GM21515 (cell line): ENCODE data around the gene TTLL6.
"Not testable (repeated sequence)": the region's sequence is repeated elsewhere in the genome, so short reads cannot be mapped to it uniquely, and the experiment has no call there.

ENCODE experiments used
- ATAC-seq: cut with Tn5 transposase; IDR thresholded peaks from one replicate; pipeline ENCODE4 v1.9.1; 2021; ENCODE audit not compliant: unreplicated experiment

Gene TTLL6

DNA sequence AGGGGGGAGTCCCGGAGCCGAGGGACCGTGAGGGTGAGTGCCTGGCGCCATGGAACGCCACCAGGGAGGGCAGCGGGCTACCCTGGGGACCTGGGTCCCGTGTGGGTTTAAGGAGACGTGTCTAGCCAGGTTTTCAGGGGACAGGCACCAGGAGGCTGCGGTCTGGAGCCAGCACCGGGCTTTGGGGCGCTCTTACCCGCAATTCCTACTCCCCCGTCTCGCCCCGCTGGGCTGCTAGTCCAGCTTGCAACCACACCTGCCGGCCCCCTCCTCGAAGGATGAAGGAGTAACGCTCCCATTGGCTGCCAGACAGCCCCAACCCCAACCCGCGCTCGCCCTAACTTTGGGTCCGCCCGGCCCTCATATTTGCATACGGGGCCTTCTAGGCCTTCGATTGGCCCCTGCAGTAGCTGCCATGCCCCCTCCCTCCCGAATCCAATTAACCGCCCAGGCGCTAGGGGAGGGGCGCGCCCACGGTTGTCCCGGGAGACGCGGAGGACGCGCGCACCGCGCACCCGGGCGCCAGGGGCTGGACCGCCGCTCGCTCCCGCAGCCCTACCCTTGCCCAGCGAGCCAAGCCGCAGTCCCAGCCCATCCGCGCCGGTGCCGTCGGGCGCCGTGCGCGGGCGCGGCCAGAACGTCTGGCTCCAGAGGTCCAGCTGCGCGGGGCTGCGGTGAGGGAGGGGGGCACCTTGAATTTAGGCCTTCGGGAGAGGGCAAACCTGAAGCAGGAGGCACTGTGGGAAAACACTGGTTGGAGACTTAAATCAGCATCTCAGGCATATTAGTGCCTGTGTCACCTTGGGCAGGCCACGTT lies at the start of gene TTLL6:
Gene TTLL6 (minus strand): TSS at position 456 of the 817 bp plus-strand sequence. CDS start 157 bp downstream, at position 299.
- no peak for ATAC-seq

DNA sequence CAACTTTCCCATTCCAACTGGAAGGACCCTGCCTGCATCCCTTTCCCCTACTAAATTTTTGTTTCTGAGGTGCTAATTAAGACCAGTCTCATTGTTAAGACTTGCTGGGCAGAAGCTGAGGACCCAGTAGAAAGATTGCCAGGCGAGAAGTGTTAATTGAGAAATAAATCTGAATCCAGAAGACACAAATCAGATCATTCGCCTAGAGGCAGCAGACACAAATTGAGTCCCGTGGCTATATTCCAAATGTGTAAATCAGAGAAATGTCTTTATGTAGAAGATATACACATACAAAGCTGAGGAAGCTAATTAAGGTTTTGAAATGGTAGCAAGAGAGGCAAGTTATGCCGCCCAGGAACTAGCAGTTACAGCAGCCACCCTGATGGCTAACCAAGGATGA lies 43.4 kb upstream of the TTLL6 start:
- no peak for ATAC-seq

DNA sequence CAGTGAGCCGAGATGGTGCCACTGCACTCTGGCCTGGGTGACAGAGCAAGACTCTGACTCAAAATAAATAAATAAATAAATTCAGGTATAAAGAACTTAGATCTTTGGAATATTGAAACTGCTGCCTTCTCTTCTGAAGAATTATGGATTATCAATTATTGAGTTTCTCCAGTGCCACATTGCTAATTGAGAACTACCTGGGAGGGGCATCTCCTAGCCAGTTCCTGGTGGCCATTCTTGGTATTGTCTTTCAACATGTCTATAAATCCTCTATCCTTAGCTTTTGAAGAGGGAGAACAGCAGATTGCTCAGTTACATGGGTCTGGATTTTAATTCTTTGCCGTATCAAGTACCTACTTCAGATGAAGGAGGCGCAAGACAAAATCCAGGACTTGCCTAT lies 43.0 kb upstream of the TTLL6 start:
- no peak for ATAC-seq

DNA sequence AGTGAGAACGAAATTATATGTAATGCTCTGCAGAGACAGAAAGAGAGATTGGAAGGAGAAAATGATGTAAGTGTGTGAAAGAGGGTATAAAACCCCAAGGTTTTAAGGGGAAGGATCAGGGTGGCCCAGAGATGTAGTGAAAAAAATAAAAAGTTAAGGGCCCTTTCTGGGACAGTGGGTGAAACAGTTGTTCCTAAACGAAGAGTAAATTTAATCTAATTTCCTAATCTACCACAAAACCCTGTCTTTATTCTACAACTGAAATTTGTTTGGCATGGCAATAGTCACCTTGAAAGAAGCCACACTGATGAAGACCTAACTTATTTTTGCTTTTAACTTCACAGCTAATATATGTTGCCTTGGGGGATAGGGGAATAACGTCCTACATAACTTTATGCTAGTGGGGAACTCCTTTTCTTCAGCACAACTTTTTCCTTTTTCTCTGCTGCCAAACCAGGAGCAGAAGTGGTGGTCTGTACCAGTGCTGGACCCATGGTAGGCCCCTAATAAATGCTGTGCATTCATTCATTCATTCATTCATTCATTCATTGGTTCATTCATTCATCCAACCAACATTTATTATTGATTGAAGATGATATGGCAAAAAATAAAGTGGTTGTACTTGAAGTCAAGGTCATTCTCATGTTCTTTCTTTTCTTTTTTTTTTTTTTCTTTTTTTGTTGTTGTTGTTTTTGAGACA lies 39.2 kb upstream of the TTLL6 start:
- no peak for ATAC-seq

DNA sequence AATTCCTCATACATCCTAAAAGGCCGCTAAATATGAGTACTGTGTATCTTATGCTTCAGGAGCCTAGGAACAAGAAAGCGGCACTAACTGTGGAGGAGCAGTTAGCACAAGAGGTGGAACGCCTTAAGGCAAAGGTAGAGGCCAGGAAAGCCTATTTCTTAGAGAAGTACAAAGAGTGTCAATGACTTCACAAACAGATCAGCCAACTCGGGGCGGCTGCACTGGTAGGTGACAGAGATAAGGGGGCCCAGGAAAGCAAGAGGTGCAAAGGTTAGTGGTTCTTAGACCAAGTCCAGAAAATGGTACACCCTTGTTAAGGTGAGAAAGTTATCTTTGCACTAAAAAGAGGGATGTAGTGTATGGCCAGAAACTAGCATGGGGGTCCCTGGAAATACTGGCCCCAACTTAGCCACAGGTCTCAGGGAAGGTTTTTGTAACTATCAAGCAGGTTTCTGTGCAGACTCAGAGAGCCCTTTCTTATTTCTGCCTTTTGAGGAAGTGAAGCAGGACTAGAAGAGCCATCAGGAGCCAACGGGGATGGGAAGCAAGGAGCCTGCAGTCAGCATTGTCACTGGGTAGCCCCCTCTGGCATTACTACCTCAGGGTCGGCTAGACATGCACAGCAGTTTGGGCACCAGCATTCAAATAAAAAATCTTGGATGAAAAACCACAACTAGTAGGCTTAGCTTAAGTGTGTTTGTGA lies 37.9 kb upstream of the TTLL6 start:
- ATAC-seq, result no peak

DNA sequence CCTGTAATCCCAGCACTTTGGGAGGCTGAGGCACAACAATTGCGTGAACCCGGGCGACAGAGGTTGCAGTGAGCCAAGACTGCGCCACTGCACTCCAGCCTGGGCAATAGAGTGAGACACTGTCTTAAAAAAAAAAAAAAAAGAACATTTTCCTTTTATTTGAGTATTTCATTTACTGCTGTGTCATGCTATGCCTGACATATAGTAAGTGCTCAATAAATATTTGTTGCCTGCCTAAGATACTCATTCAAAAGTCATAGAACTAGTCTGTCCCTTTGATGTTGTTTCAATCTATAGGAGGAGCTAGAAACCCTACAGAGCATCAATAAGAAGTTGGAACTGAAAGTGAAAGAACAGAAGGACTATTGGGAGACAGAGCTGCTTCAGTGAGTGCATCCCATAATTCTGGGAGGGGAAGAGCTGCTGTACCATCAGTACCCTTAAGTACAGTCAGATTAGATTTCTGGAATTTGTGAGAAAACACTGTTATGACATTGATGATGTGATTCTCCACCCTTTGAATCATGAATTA lies 33.8 kb upstream of the TTLL6 start:
- ATAC-seq, result no peak

DNA sequence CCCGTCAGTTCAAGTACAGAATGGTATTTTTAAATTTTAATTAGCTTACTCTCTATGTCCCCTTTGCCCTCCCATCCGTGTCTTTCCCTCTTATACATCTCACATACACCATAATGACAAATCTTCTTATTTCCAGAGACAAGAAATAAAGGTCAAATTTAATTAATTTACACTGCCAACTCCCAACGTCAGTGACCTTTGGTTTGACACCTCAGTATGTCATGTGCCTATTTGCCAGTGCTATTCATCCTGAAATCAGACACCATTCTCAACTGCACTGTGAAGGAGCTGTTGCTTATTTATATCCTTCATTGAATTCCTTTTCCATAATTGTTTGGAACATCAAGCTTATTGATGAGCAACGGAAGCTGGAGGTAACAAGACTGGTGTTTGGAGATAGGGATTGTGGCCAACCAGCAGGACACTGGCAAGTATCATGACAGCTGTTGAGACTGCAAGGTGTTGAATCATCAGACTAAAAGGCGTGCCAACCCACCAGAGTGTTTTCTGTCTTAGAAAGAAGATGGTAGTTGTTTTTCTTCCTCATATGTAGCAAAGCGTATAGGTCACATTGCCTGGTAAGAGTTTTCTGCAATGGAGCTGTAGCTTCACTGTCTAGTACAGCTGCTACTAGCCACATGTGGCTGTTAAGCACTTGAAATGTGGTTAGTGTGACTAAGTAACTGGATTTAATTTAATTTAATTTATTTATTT lies 26.3 kb upstream of the TTLL6 start:
- ATAC-seq, result no peak

DNA sequence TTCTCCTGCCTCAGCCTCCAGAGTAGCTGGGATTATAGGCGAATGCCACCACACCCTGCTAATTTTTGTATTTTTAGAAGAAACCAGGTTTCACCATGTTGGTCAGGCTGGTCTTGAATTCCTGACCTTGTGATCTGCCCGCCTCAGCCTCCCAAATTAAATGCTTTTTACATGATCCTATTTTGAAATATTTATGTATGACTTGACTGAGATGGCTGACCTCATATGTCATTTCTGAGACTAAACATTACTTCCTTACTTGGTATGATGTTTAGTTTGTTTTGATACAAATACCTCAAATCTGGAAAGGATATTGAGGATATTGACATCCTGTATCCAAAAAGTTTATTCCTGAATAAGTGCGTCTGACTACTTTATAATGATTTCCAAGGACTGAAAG lies 25.7 kb upstream of the TTLL6 start:
- no peak for ATAC-seq

DNA sequence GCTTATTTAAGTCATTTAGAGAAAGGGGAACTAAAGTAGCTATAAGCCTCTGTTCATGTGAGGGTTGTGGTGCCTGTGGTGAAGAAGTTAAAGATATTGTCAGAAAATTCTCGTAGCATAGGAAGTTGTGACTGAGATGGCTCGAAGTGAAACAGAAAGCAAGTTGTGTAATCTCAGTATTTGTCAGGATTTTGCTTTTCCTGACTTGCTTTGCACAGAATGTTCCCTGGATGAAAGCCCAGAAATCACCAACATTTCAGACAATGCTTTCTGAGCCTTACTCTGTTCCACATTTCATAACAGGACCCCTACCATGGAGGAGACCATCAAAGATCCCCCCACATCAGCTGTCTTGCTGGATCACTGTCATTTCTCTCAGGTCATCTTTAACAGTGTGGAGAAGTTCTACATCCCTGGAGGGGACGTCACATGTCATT lies 24.4 kb upstream of the TTLL6 start:
- ATAC-seq, result peak; percentile 68

DNA sequence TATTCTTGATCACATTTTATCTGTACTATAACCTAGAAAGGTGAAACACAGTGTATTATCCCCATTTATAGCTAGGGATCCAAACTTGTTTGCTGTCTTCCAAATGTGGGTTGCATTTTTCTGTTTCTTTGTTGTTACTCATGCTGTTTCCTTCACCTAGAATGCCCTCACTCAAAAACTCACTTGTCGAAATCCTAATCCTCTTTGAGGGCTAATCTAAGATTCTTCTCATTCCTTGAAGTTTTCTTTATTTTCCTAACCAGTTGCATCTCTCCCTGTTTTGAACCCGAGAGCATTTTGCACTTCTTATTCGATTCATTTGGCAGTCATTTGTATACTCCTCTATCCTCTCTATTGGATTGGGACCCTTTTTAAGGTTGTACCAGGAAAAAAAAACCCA lies 23.4 kb upstream of the TTLL6 start:
- ATAC-seq, result no peak

DNA sequence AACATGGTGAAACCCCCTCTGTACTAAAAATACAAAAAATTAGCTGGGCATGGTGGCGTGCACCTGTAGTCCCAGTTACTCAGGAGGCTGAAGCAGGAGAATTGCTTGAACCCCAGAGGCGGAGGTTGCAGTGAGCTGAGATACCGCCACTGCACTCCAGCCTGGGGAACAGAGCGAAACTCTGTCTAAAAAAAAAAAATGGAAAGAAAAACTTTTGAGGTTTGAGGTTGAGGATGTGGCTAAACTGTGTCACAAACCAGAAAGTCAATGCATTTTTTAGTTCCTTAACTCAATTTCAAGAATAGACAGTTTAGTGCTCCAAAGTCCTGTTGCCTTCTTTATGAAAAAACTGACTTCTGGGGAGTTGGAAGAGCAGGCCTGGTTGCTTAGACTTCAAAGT lies 20.4 kb upstream of the TTLL6 start:
- not testable (repeated sequence) for ATAC-seq

DNA sequence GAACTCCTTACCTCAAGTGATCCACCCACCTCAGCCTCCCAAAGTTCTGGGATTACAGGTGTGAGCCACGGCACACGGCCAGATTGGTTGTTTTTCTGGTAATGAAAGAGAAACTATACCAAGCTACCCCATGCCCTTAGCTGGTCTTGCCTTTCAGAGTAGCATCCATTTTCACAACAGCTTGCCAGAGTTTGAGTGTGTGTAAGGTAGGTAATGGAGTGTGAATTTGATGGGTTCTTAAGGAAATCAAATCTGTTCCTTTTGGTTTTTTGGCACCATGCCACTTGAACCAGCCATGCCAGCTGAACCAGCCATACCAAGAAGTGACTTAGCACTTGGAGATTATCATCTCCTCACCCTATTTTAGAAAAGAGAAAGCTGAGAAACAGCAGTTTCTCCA lies 18.9 kb upstream of the TTLL6 start:
- ATAC-seq, result no peak

DNA sequence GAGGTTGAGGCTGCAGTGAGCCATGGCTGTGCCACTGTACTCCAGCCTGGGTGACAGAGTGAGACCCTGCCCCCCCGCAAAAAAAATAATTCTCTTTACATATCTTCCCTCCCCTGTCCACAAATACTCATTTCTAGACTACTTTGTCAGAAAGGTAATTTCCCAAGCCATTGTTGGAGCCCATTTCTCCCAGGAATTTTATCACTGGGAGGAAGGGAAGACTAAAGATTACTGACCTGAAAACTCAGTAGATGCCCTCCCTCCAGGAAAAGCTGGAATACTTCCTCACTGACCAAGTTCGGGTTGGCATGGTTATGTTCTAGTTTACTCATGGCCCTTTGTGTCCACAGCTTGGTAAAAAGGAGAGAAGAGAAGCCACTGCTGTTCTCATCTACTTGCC lies 17.9 kb upstream of the TTLL6 start:
- no peak for ATAC-seq

DNA sequence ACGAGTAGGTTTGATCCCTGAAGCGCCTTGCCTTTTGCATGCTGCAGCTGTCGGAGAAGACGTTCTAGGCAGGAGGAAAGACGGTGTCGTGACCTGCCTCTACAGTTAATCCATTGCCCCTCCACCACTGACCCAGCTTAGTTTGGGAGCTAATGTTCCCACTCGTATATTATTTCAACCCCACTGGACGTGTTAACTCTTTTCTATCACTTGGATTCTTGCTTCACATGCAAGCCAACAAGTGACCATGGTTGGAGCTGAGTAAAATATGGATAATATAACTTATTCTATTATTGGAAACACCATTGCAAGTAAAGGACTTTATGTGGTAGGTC lies 14.5 kb upstream of the TTLL6 start:
- ATAC-seq, result no peak

DNA sequence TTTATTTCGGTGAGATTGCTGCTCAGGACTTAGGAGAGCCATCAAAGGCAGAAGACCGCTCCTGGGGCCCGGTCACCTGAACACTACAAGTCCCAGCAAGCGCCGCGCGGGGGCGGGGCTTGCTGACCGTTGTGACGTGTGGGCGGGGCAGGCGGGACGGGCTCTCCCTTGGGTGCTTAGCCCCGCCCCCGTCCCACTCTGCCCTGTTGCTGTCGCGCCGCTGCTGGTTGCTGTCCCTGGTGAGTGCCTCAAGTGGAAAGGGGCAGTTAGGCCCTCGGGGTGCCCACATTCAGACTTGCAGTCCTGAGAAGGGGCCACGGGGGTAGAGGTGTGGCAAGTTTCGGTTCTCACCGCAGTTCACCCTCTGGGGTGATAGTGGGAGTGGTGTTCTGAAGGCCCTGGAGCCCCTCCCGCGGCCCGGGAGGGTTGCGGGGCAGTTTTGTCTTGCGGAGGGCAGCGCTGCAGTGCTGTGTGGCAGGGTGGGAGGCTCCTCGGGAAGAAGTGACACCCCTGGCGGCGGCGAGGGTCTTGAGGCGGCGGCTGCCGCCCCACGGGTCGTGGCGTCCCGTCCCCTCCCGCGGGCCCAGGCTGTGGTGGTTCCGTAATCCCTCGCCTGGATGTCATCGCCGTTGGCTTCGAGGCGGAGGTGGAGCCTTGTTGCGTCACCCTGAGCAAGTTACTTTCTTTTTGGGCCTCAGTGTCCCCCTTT lies 14.0 kb upstream of the TTLL6 start, which contains the start of gene CALCOCO2:
Gene CALCOCO2 (plus strand): TSS at position 196 of the 709 bp plus-strand sequence. CDS start 10,673 bp downstream, outside the sequence.
- ATAC-seq, result peak; percentile 87

DNA sequence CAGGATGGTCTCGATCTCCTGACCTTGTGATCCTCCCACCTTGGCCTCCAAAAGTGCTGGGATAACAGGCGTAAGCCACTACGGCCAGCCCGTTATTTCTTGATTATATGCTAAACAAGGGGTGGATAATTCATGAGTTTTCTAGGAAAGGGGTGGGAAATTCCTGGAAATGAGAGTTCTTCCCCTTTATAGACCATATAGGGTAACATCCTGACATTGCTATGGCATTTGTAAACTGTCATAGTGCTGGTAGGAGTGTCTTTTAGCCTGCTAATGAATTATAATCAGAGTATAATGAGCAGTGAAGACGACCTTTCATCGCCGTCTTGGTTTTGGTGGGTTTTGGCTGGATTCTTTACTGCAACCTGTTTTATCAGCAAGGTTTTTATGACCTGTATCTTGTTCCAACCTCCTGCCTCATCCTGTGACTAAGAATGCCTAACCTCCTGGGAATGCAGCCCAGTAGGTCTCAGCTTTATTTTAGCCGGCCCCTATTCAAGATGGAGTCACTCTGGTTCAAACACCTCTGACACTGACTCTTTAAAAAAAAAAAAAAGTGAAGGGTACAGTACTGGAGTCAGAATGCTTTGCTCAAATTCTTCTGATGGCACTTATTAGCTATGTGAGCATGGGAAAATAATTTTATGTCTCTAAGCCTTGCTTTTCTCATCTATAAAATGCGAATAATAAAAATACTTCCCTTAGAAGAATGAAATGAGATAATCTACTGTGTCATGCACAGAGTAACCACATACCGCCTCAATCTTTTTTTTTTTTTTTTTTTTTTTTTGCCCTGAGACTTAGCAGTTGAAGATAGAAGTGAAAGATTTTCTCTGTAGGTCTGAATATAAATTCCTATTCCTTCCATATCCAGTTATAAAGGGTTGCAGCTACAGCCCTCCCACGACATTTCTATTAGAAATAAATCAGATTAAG lies 8.7 kb upstream of the TTLL6 start:
- no peak for ATAC-seq

DNA sequence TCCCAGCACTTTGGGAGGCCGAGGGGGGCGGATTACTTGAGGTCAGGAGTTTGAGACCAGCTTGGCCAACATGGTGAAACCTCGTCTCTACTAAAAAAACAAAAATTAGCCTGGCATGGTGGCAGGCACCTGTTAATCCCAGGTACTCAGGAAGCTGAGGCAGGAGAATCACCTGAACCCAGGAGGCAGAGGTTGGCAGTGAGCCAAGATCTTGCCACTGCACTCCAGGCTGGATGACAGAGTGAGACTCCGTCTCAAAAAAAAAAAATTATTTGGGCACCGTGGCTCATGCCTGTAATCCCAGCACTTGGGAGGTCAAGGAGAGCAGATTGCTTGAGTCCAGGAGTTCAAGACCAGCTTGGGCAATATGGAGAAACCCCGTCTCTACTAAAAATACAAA lies 3.9 kb upstream of the TTLL6 start:
- ATAC-seq, result not testable (repeated sequence)

DNA sequence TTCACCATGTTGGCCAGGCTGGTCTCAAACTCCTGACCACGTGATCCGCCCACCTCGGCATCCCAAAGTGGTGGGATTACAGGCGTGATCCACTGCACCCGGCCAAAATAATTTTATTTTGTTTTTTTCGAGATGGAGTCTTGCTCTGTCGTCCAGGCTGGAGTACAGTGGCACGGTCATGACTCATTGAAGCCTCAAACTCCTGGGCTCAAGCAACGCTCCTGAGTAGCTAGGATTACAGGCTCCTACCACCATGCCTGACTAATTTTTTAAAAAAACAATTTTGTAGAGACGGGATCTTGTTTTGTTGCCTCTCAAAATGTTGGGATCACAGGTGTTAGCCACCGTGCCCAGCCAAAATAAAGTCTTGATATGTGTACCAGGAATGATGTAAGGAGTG lies 2.4 kb upstream of the TTLL6 start:
- ATAC-seq, result no peak

DNA sequence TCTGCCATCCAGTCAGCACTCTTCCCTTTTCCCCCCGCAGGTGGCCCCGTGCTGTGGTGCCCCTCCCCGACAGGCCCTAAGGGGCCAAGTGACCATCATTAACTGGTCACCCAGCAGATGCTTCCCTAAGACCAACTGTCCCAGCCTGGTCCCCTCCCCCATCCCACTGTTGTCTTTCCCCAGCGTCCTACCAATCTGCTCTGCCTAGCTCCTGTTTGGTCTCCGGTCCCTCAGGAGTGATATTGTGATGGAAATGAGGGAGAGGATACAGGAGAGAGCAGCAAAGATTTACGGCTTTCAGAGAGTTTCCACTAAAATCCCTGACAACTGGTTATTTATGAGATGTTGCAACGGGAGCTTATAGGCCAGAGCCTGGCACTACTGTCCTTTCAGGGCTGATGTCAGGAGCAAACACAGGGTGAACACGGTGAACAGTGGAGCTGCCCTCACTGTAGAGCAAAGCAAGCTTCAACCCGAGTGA lies 1.4 kb upstream of the TTLL6 start:
- no peak for ATAC-seq
